HL-60 (cell line): ENCODE measurements around the gene DPYSL5.

Source experiments
- DNase-seq, 2 experiments: peaks; one replicate each; pipeline ENCODE4 v3.0.0-alpha.2; 2010 to 2020; ENCODE audit warnings: low read depth in 1 of 2, low spot score in 1 of 2
- H3K27ac ChIP-seq: fragments of 250-450 bp; sonication (Bioruptor Pico); replicated peaks from 2 replicates; pipeline ENCODE4 v1.5.1; 2020; ENCODE audit warnings: mild to moderate bottlenecking, moderate library complexity
- H3K27me3 ChIP-seq: fragments of 250-450 bp; sonication (Bioruptor Pico); 2 replicates; pipeline ENCODE4 v1.5.1; 2021; ENCODE audit warnings: mild to moderate bottlenecking, moderate library complexity; ENCODE audit not compliant: insufficient read depth, poor library complexity, severe bottlenecking
- H3K4me3 ChIP-seq: replicated peaks from 2 replicates; pipeline ENCODE4 v1.5.1; 2011; ENCODE audit warnings: mild to moderate bottlenecking, control low read depth, low read length; ENCODE audit not compliant: insufficient read depth
- CTCF ChIP-seq: IDR thresholded peaks from one replicate; pipeline ENCODE4 v1.5.1; 2011; ENCODE audit warnings: low read length, control low read depth, inconsistent platforms; ENCODE audit not compliant: insufficient read depth
- GABPA ChIP-seq: IDR thresholded peaks from 2 replicates; pipeline ENCODE4 v1.6.1; 2012; ENCODE audit warnings: low read depth
- POLR2AphosphoS5 ChIP-seq: IDR thresholded peaks from 2 replicates; pipeline ENCODE4 v1.6.1; 2012; ENCODE audit warnings: low read depth
- REST ChIP-seq: IDR thresholded peaks from 2 replicates; pipeline ENCODE4 v1.6.1; 2012; ENCODE audit warnings: low read depth; ENCODE audit not compliant: insufficient replicate concordance
- SPI1 ChIP-seq: IDR thresholded peaks from 2 replicates; pipeline ENCODE4 v1.6.1; 2012; ENCODE audit warnings: low read depth, mild to moderate bottlenecking, borderline replicate concordance

DPYSL5 gene

DNA sequence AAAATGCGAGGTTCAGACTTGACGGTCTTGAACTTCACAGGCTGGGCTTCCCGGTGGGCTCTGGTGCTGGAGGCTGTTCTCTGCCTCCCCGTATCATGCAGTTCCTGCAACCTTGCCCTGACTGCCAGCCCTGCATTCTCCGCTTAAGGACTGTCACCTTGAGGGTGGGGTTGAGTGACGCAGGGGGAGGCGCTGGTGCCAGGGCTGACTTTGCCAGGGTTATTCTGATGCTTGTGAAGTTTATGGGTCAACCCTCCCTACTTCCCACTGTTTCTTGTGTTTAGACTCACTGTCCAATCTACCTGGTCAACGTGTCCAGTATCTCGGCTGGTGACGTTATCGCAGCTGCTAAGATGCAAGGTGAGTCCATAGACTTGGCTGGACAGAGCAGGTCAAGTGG is 85.0 kb downstream of the DPYSL5 start:
- no peak for TF ChIP-seq GABPA
- no peak for TF ChIP-seq SPI1
- TF ChIP-seq CTCF = no peak
- TF ChIP-seq POLR2AphosphoS5 = no peak
- TF ChIP-seq REST = no peak
- no peak overlapping the region for H3K27ac ChIP-seq
- no peaks in the 10 kb centered on the region for H3K27me3 ChIP-seq
- no peak overlapping the region for H3K4me3 ChIP-seq
- DNase-seq = no peak

GRCh38 chr2:26933431-26934334 is 85.8 kb downstream of the DPYSL5 start:
- TF ChIP-seq POLR2AphosphoS5 = no peak
- TF ChIP-seq CTCF = no peak
- TF ChIP-seq SPI1 = 0 out of 2 replicates have a peak, but pooled peaks have one; percentile 6

GRCh38 chr2:26934335-26934724 is 86.4 kb downstream of the DPYSL5 start:
- no peak for DNase-seq
- TF ChIP-seq REST (no peak), SPI1 (no peak), CTCF (no peak), POLR2AphosphoS5 (no peak), GABPA (no peak)
- Histone ChIP-seq H3K4me3 (no peak overlapping the region), H3K27me3 (no peaks in the 10 kb centered on the region), H3K27ac (no peak overlapping the region)

More at GRCh38 chr2:26933431-26934334, 85.8 kb downstream of the DPYSL5 start:
- Histone ChIP-seq H3K27me3 (no peaks in the 10 kb centered on the region), H3K4me3 (no peak overlapping the region), H3K27ac (no peak overlapping the region)
- no peak for DNase-seq
